Measurements from ENCODE around the gene SLC6A9.

The SLC6A9 gene

GRCh38 chr1:44025816-44026215 is 5.4 kb downstream of the SLC6A9 start:
- no peak for DNase-seq

- DNase-seq = no peak
Observed at GRCh38 chr1:44024903-44025525, 6.2 kb downstream of the SLC6A9 start.

GRCh38 chr1:44024031-44024902 is 7.0 kb downstream of the SLC6A9 start:
- no peak for DNase-seq

GRCh38 chr1:44021581-44022321 is 9.5 kb downstream of the SLC6A9 start:
- no peak for DNase-seq

GRCh38 chr1:44021156-44021555 is 10.1 kb downstream of the SLC6A9 start:
- no peak for DNase-seq

GRCh38 chr1:44020464-44020863 is 10.8 kb downstream of the SLC6A9 start:
- no peak for DNase-seq

GRCh38 chr1:44019466-44019948 is 11.8 kb downstream of the SLC6A9 start:
- DNase-seq = no peak

GRCh38 chr1:44016890-44017400 is 14.3 kb downstream of the SLC6A9 start:
- DNase-seq = no peak

- no peak for DNase-seq
Observed at GRCh38 chr1:44016041-44016889, 15.0 kb downstream of the SLC6A9 start.

- no peak for DNase-seq
Observed at GRCh38 chr1:44015206-44015605, 16.1 kb downstream of the SLC6A9 start.

- DNase-seq = no peak
Observed at GRCh38 chr1:44014365-44015104, 16.7 kb downstream of the SLC6A9 start.

GRCh38 chr1:44013949-44014348 is 17.3 kb downstream of the SLC6A9 start:
- DNase-seq = no peak

- no peak for DNase-seq
Observed at GRCh38 chr1:44012941-44013609, 18.2 kb downstream of the SLC6A9 start.

GRCh38 chr1:44012404-44012803 is 18.9 kb downstream of the SLC6A9 start:
- no peak for DNase-seq

GRCh38 chr1:44010935-44011471 is 20.3 kb downstream of the SLC6A9 start:
- DNase-seq = no peak

- no peak for DNase-seq
Observed at GRCh38 chr1:44008259-44008658, 23.0 kb downstream of the SLC6A9 start.

GRCh38 chr1:44002606-44003157 is 28.6 kb downstream of the SLC6A9 start:
- DNase-seq = no peak

GRCh38 chr1:44002165-44002564 is 29.1 kb downstream of the SLC6A9 start:
- no peak for DNase-seq

- DNase-seq = no peak
Observed at GRCh38 chr1:44000122-44000665, 31.1 kb downstream of the SLC6A9 start.

GRCh38 chr1:43999455-43999854 is 31.8 kb downstream of the SLC6A9 start:
- DNase-seq = no peak
